K562 (cell line): ENCODE measurements around the gene DCHS2. TPM values are rescaled to one million over a fixed set of nuclear protein-coding genes. Genes with fewer than 3 reads are reported as not detected.
A peak's percentile ranks its signal among the peaks of the same experiment; 100 is the strongest.

ENCODE experiments used
- CHCHD3 ChIP-seq: fragments of 250-450 bp; sonication (Bioruptor Pico); IDR thresholded peaks from 2 replicates; pipeline ENCODE4 v2.1.2; 2022; ENCODE audit warnings: mild to moderate bottlenecking
- CSDE1 ChIP-seq, 2 experiments: fragments of 450-650 bp; IDR thresholded peaks; 2 replicates each; pipeline ENCODE4 v1.6.1; 2016; ENCODE audit warnings: mild to moderate bottlenecking in 1 of 2
- CTCF ChIP-seq, 3 experiments: IDR thresholded peaks in 2 of 3; conservative IDR thresholded peaks in 1 of 3; 2 replicates each; pipeline ENCODE4 v1.5.1; 2011 to 2012; ENCODE audit warnings: low read length in 3 of 3, mild to moderate bottlenecking in 3 of 3, control low read depth in 2 of 3, improper control_type of control experiment in 1 of 3, inconsistent platforms in 1 of 3, low read depth in 1 of 3, mixed read lengths in 1 of 3, moderate library complexity in 1 of 3; ENCODE audit not compliant: insufficient read depth in 2 of 3
- FOXJ2 ChIP-seq: fragments of 200-800 bp; sonication (Bioruptor generic); IDR thresholded peaks from 2 replicates; pipeline ENCODE4 v1.6.1; 2016; ENCODE audit warnings: missing genetic modification characterization, missing compliant biosample characterization
- FOXK2 ChIP-seq, 2 experiments: fragments of 450-650 bp; IDR thresholded peaks in 1 of 2; conservative IDR thresholded peaks in 1 of 2; 2 replicates each; pipeline ENCODE4 v1.6.1; 2016; ENCODE audit warnings: low read depth in 2 of 2, mild to moderate bottlenecking in 1 of 2
- MGA ChIP-seq: fragments of 450-650 bp; IDR thresholded peaks from 2 replicates; pipeline ENCODE4 v1.6.1; 2016; ENCODE audit warnings: mild to moderate bottlenecking, moderate library complexity
- MTA2 ChIP-seq: fragments of 450-650 bp; IDR thresholded peaks from 2 replicates; pipeline ENCODE4 v1.6.1; 2016; ENCODE audit warnings: low read depth
- PHB ChIP-seq: fragments of 250-450 bp; sonication (Bioruptor Pico); IDR thresholded peaks from 2 replicates; pipeline ENCODE4 v1.5.0; 2021
- POLR2AphosphoS5 ChIP-seq: IDR thresholded peaks from 2 replicates; pipeline ENCODE4 v1.6.1; 2011; ENCODE audit warnings: mild to moderate bottlenecking, low read depth, low read length, moderate library complexity; ENCODE audit not compliant: control insufficient read depth, insufficient read depth
- PTBP1 ChIP-seq: fragments of 200-400 bp; formaldehyde crosslinking; IDR thresholded peaks from 2 replicates; pipeline ENCODE4 v1.6.1; 2017; ENCODE audit warnings: low read depth, low read length
- RAD21 ChIP-seq, 2 experiments: fragments of 250-450 bp in 1 of 2; fragments of 450-650 bp in 1 of 2; sonication (Bioruptor Pico) in 1 of 2; formaldehyde crosslinking in 1 of 2; IDR thresholded peaks in 1 of 2; conservative IDR thresholded peaks in 1 of 2; 2 replicates each; pipeline versions ENCODE4 v1.4.0 to v1.8.0; 2020 to 2022; ENCODE audit warnings: mild to moderate bottlenecking in 2 of 2, moderate library complexity in 1 of 2
- RAD51 ChIP-seq: fragments of 450-650 bp; IDR thresholded peaks from 2 replicates; pipeline ENCODE4 v1.7.1; 2016; ENCODE audit warnings: low read depth, mild to moderate bottlenecking, borderline replicate concordance
- TGIF2 ChIP-seq: sonication (generic); formaldehyde crosslinking; IDR thresholded peaks from 2 replicates; pipeline ENCODE4 v1.8.1; 2022; ENCODE audit warnings: mild to moderate bottlenecking, missing genetic modification reagents, moderate library complexity
- ZNF124 ChIP-seq: sonication (generic); formaldehyde crosslinking; IDR thresholded peaks from 2 replicates; pipeline ENCODE4 v1.8.1; 2022; ENCODE audit warnings: missing genetic modification reagents
- ZNF253 ChIP-seq: fragments of 250-450 bp; sonication (Bioruptor Pico); conservative IDR thresholded peaks from 2 replicates; pipeline ENCODE4 v1.6.1; 2021; ENCODE audit warnings: mild to moderate bottlenecking
- ZNF511 ChIP-seq: sonication (generic); formaldehyde crosslinking; IDR thresholded peaks from 2 replicates; pipeline ENCODE4 v1.8.0; 2022; ENCODE audit warnings: mild to moderate bottlenecking, missing genetic modification reagents
- polyA plus RNA-seq, 8 experiments: library from polyadenylated mRNA; depleted of rRNA in 4 of 8; stranded (reverse) in 5 of 8; unstranded in 3 of 8; fragments of >200 nt; fragmentation: Nextera tagmentation in 2 of 8; fragmentation: Illumina TruSeq in 1 of 8; extraction: Ambion mirVana in 2 of 8; extraction: Trizol in 1 of 8; gene quantifications; 2 replicates each; pipeline versions ENCODE4 v1.2.1 to v1.2.3, GENCODE V29; 2011 to 2014; ENCODE audit warnings: inconsistent platforms in 1 of 8, missing spikeins in 1 of 8
- total RNA-seq, 7 experiments: library from RNA; depleted of rRNA in 6 of 7; stranded (reverse); fragments of >200 nt in 6 of 7; fragmentation: Illumina TruSeq in 2 of 7; extraction: Trizol in 2 of 7; gene quantifications; 2 replicates each; pipeline versions ENCODE4 v1.2.1 to v1.2.3, GENCODE V29; 2011 to 2021; ENCODE audit warnings: low replicate concordance in 1 of 7

Gene DCHS2
- total and polyA plus RNA-seq, 9 of the 15 experiments (the other 6 are each of a cell fraction or from before 2014, with no cell fraction given): 0.49 to 7.1 (median 5.3) TPM

- no peak for TF ChIP-seq MGA
- TF ChIP-seq POLR2AphosphoS5: no peak
- TF ChIP-seq ZNF511 (CRISPR knock-in tag): no peak
- peak in 1 of 3 experiments; percentile 34; a peak in 2 of 6 replicates for TF ChIP-seq CTCF (IDR thresholded peaks at IDR 0.05 in 2 of 3, conservative IDR thresholded peaks at IDR 0.05 in 1 of 3; ENCODE audit: insufficient read depth in 2 of 3, low read depth in 1 of 3, low read length in 3 of 3)
- no peak for TF ChIP-seq ZNF253
- no peak for TF ChIP-seq MTA2
- TF ChIP-seq TGIF2 (CRISPR knock-in tag): no peak
- no peak for TF ChIP-seq ZNF124 (CRISPR knock-in tag)
- no peak for TF ChIP-seq PTBP1
- peak; percentile 34 to 42 for TF ChIP-seq RAD21 (CRISPR knock-in tag; conservative IDR thresholded peaks at IDR 0.05 in 1 of 2, IDR thresholded peaks at IDR 0.05 in 1 of 2)
- TF ChIP-seq FOXJ2 (tag): no peak
- no peak for TF ChIP-seq CHCHD3
- TF ChIP-seq CSDE1 (IDR thresholded peaks at IDR 0.05): no peak
- no peak for TF ChIP-seq RAD51
- TF ChIP-seq PHB (CRISPR knock-in tag): no peak
- no peak for TF ChIP-seq FOXK2 (conservative IDR thresholded peaks at IDR 0.05 in 1 of 2, IDR thresholded peaks at IDR 0.05 in 1 of 2; ENCODE audit: low read depth in 2 of 2)
Measured at GRCh38 chr4:154314248-154314647, 177.4 kb downstream of the DCHS2 start (continued).
